Left ventricle myocardium inferior (tissue), 1 donor: ENCODE measurements around the gene C10orf143. TPM values are rescaled to one million over a fixed set of nuclear protein-coding genes. Genes with fewer than 3 reads are reported as not detected.

Experiments used
- DNase-seq: peaks from one replicate; pipeline ENCODE4 v3.0.0-alpha.2; 2020
- H3K27ac ChIP-seq: fragments of 200-600 bp; replicated peaks from 2 replicates; pipeline ENCODE4 v1.8.0; 2021
- H3K27me3 ChIP-seq: fragments of 200-600 bp; 2 replicates; pipeline ENCODE4 v1.8.0; 2021; ENCODE audit warnings: low read depth
- H3K36me3 ChIP-seq: fragments of 200-600 bp; 2 replicates; pipeline ENCODE4 v1.8.0; 2021
- H3K4me1 ChIP-seq: fragments of 200-600 bp; 2 replicates; pipeline ENCODE4 v1.8.0; 2021
- H3K4me3 ChIP-seq: fragments of 200-600 bp; 2 replicates; pipeline ENCODE4 v1.8.0; 2021; ENCODE audit warnings: mild to moderate bottlenecking, moderate library complexity
- H3K9me3 ChIP-seq: fragments of 200-600 bp; replicated peaks from 2 replicates; pipeline ENCODE4 v1.8.0; 2021
- CTCF ChIP-seq: fragments of 200-600 bp; IDR thresholded peaks from 2 replicates; pipeline ENCODE4 v1.8.0; 2021; ENCODE audit warnings: antibody characterized with exemption, mild to moderate bottlenecking, borderline replicate concordance
- intact Hi-C: fragments of 100-400 bp; cut with micrococcal nuclease; formaldehyde crosslinking; loops from one replicate; pipeline ENCODE4 v1.11.0; 2022
- total RNA-seq: library from RNA; stranded (reverse); fragmentation: NEBNext Ultra II Directional; extraction: Animal tissue kit (Norgen Biotek cat#: 25700); gene quantifications from one replicate; pipeline ENCODE4 v1.2.1, GENCODE V29; 2021
- donor health status: DM: no; HTN: yes; CAD: no; lungs with severe emphysema.

C10orf143 gene
- total RNA-seq, 1 donor from 2014 or later: 1.7 TPM

- peaks cover 70% of the 10 kb centered on the region for H3K4me1 ChIP-seq
- no peak overlapping the region for H3K27ac ChIP-seq
- no peak overlapping the region for H3K4me3 ChIP-seq
- no peaks in the 10 kb centered on the region for H3K9me3 ChIP-seq
- no peaks in the 10 kb centered on the region for H3K27me3 ChIP-seq
- peaks cover 9% of the 10 kb centered on the region for H3K36me3 ChIP-seq
- no peak for DNase-seq
- intact Hi-C loops: no loop called here
- no peak for TF ChIP-seq CTCF
Observed at GRCh38 chr10:130141038-130141437, 30.4 kb upstream of the C10orf143 start.

GRCh38 chr10:130140425-130140824 is 29.8 kb upstream of the C10orf143 start:
- H3K4me3 ChIP-seq: no peak overlapping the region
- intact Hi-C loops: no loop called here
- no peak for TF ChIP-seq CTCF
- H3K9me3 ChIP-seq: no peaks in the 10 kb centered on the region
- peaks cover 5% of the 10 kb centered on the region for H3K36me3 ChIP-seq
- H3K27me3 ChIP-seq: no peaks in the 10 kb centered on the region
- H3K4me1 ChIP-seq: peaks cover 76% of the 10 kb centered on the region
- H3K27ac ChIP-seq: no peak overlapping the region
- DNase-seq: no peak

- Histone ChIP-seq H3K4me1 (peaks cover 75% of the 10 kb centered on the region), H3K9me3 (no peaks in the 10 kb centered on the region), H3K27ac (no peak overlapping the region), H3K4me3 (no peak overlapping the region), H3K36me3 (no peaks in the 10 kb centered on the region), H3K27me3 (no peaks in the 10 kb centered on the region)
- TF ChIP-seq CTCF: no peak
- no peak for DNase-seq
- intact Hi-C loops: no loop called here
Observed at GRCh38 chr10:130138479-130138866, 27.8 kb upstream of the C10orf143 start.

- peak overlapping the region; percentile 100 for H3K4me3 ChIP-seq
- no peak for TF ChIP-seq CTCF
- H3K4me1 ChIP-seq: peaks cover 69% of the 10 kb centered on the region
- no peaks in the 10 kb centered on the region for H3K9me3 ChIP-seq
- peak overlapping the region; percentile 96 for H3K27ac ChIP-seq
- no peak for DNase-seq
- intact Hi-C loops: no loop called here
- H3K36me3 ChIP-seq: no peaks in the 10 kb centered on the region
- no peaks in the 10 kb centered on the region for H3K27me3 ChIP-seq
Observed at GRCh38 chr10:130137659-130138478, 27.2 kb upstream of the C10orf143 start.

- DNase-seq: no peak
- H3K36me3 ChIP-seq: no peaks in the 10 kb centered on the region
- H3K4me3 ChIP-seq: peak overlapping the region; percentile 100
- TF ChIP-seq CTCF: no peak
- H3K4me1 ChIP-seq: peaks cover 61% of the 10 kb centered on the region
- peak overlapping the region; percentile 96 for H3K27ac ChIP-seq
- H3K27me3 ChIP-seq: no peaks in the 10 kb centered on the region
- intact Hi-C loops: no loop called here
- H3K9me3 ChIP-seq: no peaks in the 10 kb centered on the region
Observed at GRCh38 chr10:130137090-130137448, 26.4 kb upstream of the C10orf143 start.
